Endothelial cell of umbilical vein (primary cell): Measurements from ENCODE around the gene PANK2. TPM values are rescaled to one million over a fixed set of nuclear protein-coding genes. Genes with fewer than 3 reads are reported as not detected.
A peak's percentile ranks its signal among the peaks of the same experiment; 100 is the strongest.
"Not testable (repeated sequence)": the region's sequence is repeated elsewhere in the genome, so short reads cannot be mapped to it uniquely, and the experiment has no call there.

Source experiments
- BruUV-seq: library from RNA; stranded (reverse); fragments of 400-500 nt; replicated peaks from 2 replicates; lab custom pipeline; 2021; lab: Mats Ljungman, UMichigan
- CTCF ChIA-PET: fragments of 300-600, 350-600 bp; sonication (Branson Sonifier 250); formaldehyde crosslinking; loops from one replicate; lab custom pipeline; 2021; ENCODE audit warnings: antibody characterized with exemption, inconsistent platforms; lab: Charles Lee
- POLR2A ChIA-PET: fragments of 300-600, 350-600 bp; sonication (Branson Sonifier 250); formaldehyde crosslinking; loops from one replicate; lab custom pipeline; 2021; ENCODE audit warnings: antibody characterized with exemption, inconsistent platforms; lab: Charles Lee
- DNase-seq: peaks from one replicate; pipeline ENCODE4 v3.0.0-alpha.2; 2011; ENCODE audit warnings: low read depth, low spot score
- FAIRE-seq: peaks from 2 replicates; lab custom pipeline; 2011; peaks lifted over from hg19 to GRCh38; lab: Jason Lieb, UNC
- H2AFZ ChIP-seq: 2 replicates; pipeline ENCODE4 v1.6.0; 2012; ENCODE audit warnings: low read depth, low read length, control low read depth, inconsistent platforms
- H3K27ac ChIP-seq: 2 replicates; pipeline ENCODE4 v1.5.1; 2011; ENCODE audit warnings: low read depth, mild to moderate bottlenecking, control low read depth, low read length, moderate library complexity; ENCODE audit not compliant: insufficient read depth
- H3K27me3 ChIP-seq, 2 experiments: 2 replicates each; pipeline versions ENCODE4 v1.6.0 to v1.6.1; 2011; ENCODE audit warnings: low read length in 2 of 2, mixed read lengths in 1 of 2; ENCODE audit not compliant: control insufficient read depth in 2 of 2, insufficient read depth in 2 of 2
- H3K36me3 ChIP-seq, 2 experiments: 2 replicates in 1 of 2; 3 replicates in 1 of 2; pipeline ENCODE4 v1.5.1; 2011; ENCODE audit warnings: low read length in 2 of 2, mild to moderate bottlenecking in 1 of 2, moderate library complexity in 1 of 2; ENCODE audit not compliant: control insufficient read depth in 2 of 2, insufficient read depth in 2 of 2; ENCODE audit errors: extremely low read depth in 1 of 2
- H3K4me1 ChIP-seq: 3 replicates; pipeline ENCODE4 v1.5.1; 2011; ENCODE audit warnings: mild to moderate bottlenecking, low read length; ENCODE audit not compliant: control insufficient read depth, insufficient read depth; ENCODE audit errors: extremely low read depth
- H3K4me2 ChIP-seq: 2 replicates; pipeline ENCODE4 v1.6.1; 2011; ENCODE audit warnings: low read length, control low read depth, mixed read lengths; ENCODE audit not compliant: insufficient read depth
- H3K4me3 ChIP-seq, 3 experiments: fragments of 200-600 bp in 1 of 3; sonication (generic), shearing (Covaris generic) in 1 of 3; replicated peaks in 1 of 3; 2 replicates each; pipeline ENCODE4 v1.5.1; 2011 to 2016; ENCODE audit warnings: control low read depth in 3 of 3, low read length in 3 of 3, mild to moderate bottlenecking in 2 of 3, inconsistent platforms in 1 of 3, low read depth in 1 of 3, moderate library complexity in 1 of 3; ENCODE audit not compliant: insufficient read depth in 1 of 3
- H3K79me2 ChIP-seq: 2 replicates; pipeline ENCODE4 v1.6.0; 2012; ENCODE audit warnings: low read length, inconsistent platforms; ENCODE audit not compliant: control insufficient read depth, insufficient read depth
- H3K9ac ChIP-seq: replicated peaks from 2 replicates; pipeline ENCODE3; 2011; ENCODE audit warnings: low read length, control low read depth; ENCODE audit not compliant: insufficient read depth; ENCODE audit errors: extremely low read depth
- H3K9me1 ChIP-seq: replicated peaks from 3 replicates; pipeline ENCODE4 v1.6.0; 2011; ENCODE audit warnings: mild to moderate bottlenecking, low read length; ENCODE audit not compliant: control insufficient read depth, insufficient read depth; ENCODE audit errors: extremely low read depth
- H3K9me3 ChIP-seq: replicated peaks from 2 replicates; pipeline ENCODE4 v1.5.1; 2012; ENCODE audit warnings: low read length, inconsistent platforms; ENCODE audit not compliant: control insufficient read depth, insufficient read depth
- H4K20me1 ChIP-seq: replicated peaks from 2 replicates; pipeline ENCODE3; 2011; ENCODE audit warnings: mild to moderate bottlenecking, low read length; ENCODE audit not compliant: control insufficient read depth, insufficient read depth; ENCODE audit errors: extremely low read depth
- CTCF ChIP-seq, 2 donors: IDR thresholded peaks; 1 replicate in 1 of 2; 2 replicates in 1 of 2; pipeline ENCODE4 v1.5.1; 2011; ENCODE audit warnings: low read length in 2 of 2, mild to moderate bottlenecking in 2 of 2, moderate library complexity in 2 of 2, control low read depth in 1 of 2, inconsistent platforms in 1 of 2, low read depth in 1 of 2; ENCODE audit not compliant: insufficient read depth in 1 of 2; ENCODE audit errors: extremely low read depth in 1 of 2
- EZH2 ChIP-seq: IDR thresholded peaks from 2 replicates; pipeline ENCODE4 v1.6.1; 2012; ENCODE audit warnings: borderline replicate concordance, low read depth, mild to moderate bottlenecking, moderate library complexity, low read length, inconsistent platforms; ENCODE audit not compliant: severe bottlenecking
- FOS ChIP-seq: IDR thresholded peaks from 2 replicates; pipeline ENCODE4 v1.6.1; 2011; ENCODE audit warnings: mild to moderate bottlenecking, low read length, moderate library complexity, borderline replicate concordance; ENCODE audit not compliant: insufficient read depth
- GATA2 ChIP-seq: IDR thresholded peaks from 2 replicates; pipeline ENCODE4 v1.7.0; 2011; ENCODE audit warnings: low read depth, mild to moderate bottlenecking, moderate library complexity, mixed read lengths, low read length; ENCODE audit not compliant: insufficient read length, insufficient read depth
- JUN ChIP-seq: IDR thresholded peaks from 2 replicates; pipeline ENCODE4 v1.6.1; 2011; ENCODE audit warnings: borderline replicate concordance, low read depth; ENCODE audit not compliant: insufficient read length, insufficient read depth
- MAX ChIP-seq: IDR thresholded peaks from 2 replicates; pipeline ENCODE4 v1.6.1; 2011; ENCODE audit not compliant: insufficient read depth, insufficient read length
- MYC ChIP-seq: IDR thresholded peaks from one replicate; pipeline ENCODE4 v1.6.1; 2011; ENCODE audit warnings: mild to moderate bottlenecking, low read depth, low read length
- POLR2A ChIP-seq: IDR thresholded peaks from 2 replicates; pipeline ENCODE4 v1.6.1; 2012; ENCODE audit warnings: low read depth, mild to moderate bottlenecking, control low read depth, low read length
- POLR2AphosphoS5 ChIP-seq: IDR thresholded peaks from 2 replicates; pipeline ENCODE4 v1.6.1; 2012; ENCODE audit warnings: low read depth, mild to moderate bottlenecking, control low read depth, low read length, moderate library complexity; ENCODE audit not compliant: insufficient read depth
- dilution Hi-C: fragments of 300-500 bp; cut with MboI; formaldehyde crosslinking; loops from one replicate; pipeline ENCODE4 v1.15.0; 2019; ENCODE audit warnings: low sequenced_read_pairs; ENCODE audit not compliant: extremely low pct_ligation_motif_present
- intact Hi-C: fragments of 100-400 bp; cut with micrococcal nuclease; formaldehyde crosslinking; loops from one replicate; pipeline ENCODE4 v1.10.0; 2022
- polyA plus RNA-seq, 4 experiments: library from polyadenylated mRNA; depleted of rRNA in 3 of 4; stranded (reverse) in 3 of 4; unstranded in 1 of 4; fragments of >200 nt; gene quantifications; 2 replicates each; pipeline versions ENCODE4 v1.2.1 to v1.2.3, GENCODE V29; 2011 to 2012; ENCODE audit warnings: missing spikeins in 1 of 4
- total RNA-seq: library from RNA; stranded (reverse); gene quantifications from 2 replicates; pipeline ENCODE4 v1.2.3, GENCODE V29; 2021

PANK2 gene
- total and polyA plus RNA-seq, 2 donors (not counting 3 experiments of a cell fraction or from before 2014, with no cell fraction given) = 18.9 to 54.3 TPM

GRCh38 chr20:3896853-3897583 is 7.8 kb downstream of the PANK2 start:
- Histone ChIP-seq H3K4me2 (no peak overlapping the region), H3K9me1 (no peaks in the 10 kb centered on the region), H3K4me1 (peaks cover 55% of the 10 kb centered on the region), H3K27ac (peak overlapping the region; percentile 1), H3K27me3 (no peaks in the 10 kb centered on the region), H3K79me2 (peaks cover 99% of the 10 kb centered on the region), H3K9me3 (no peaks in the 10 kb centered on the region), H2AFZ (no peak overlapping the region), H3K4me3 (no peak overlapping the region), H3K36me3 (peaks cover 0 to 3% of the 10 kb centered on the region in 2 experiments), H3K9ac (no peak overlapping the region), H4K20me1 (peaks cover 29% of the 10 kb centered on the region)
- FAIRE-seq = no peak
- no TSS peak for BruUV-seq
- TF ChIP-seq MAX (no peak), POLR2A (no peak), MYC (no peak), JUN (no peak), POLR2AphosphoS5 (no peak), EZH2 (no peak), CTCF (IDR thresholded peaks at IDR 0.05; ENCODE audit: extremely low read depth in 1 of 2, insufficient read depth in 1 of 2, low read depth in 1 of 2, low read length in 2 of 2) (no peak), GATA2 (no peak), FOS (no peak)
- intact Hi-C loops (no loop called here), dilution Hi-C loops (no loop called here)
- no peak for DNase-seq
- CTCF ChIA-PET = interaction anchor here (0.6 kb wide), 1 partner anchor 79 kb away, joined by 3 read pairs; no protein-coding TSS in a partner anchor
- POLR2A ChIA-PET = no interaction called here

- H3K36me3 ChIP-seq, DNase-seq, dilution Hi-C loops, BruUV-seq, H2AFZ ChIP-seq, intact Hi-C loops, H3K9me1 ChIP-seq, H3K9ac ChIP-seq, H3K4me2 ChIP-seq, H3K27ac ChIP-seq, H3K4me3 ChIP-seq, H3K27me3 ChIP-seq, POLR2A ChIA-PET, FAIRE-seq, H3K9me3 ChIP-seq: not testable (repeated sequence)
- Histone ChIP-seq H3K4me1 (peaks cover 44% of the 10 kb centered on the region), H3K79me2 (peaks cover 99% of the 10 kb centered on the region), H4K20me1 (peaks cover 27% of the 10 kb centered on the region)
- CTCF ChIA-PET = interaction anchor here (0.7 kb wide), 1 partner anchor 109 kb away, joined by 3 read pairs; no protein-coding TSS in a partner anchor
Observed at GRCh38 chr20:3898181-3898580, 9.0 kb downstream of the PANK2 start.
